HCT116 (cell line): ENCODE data around the gene ETV4.

Source experiments
- CTCF ChIP-seq, 3 experiments: fragments of 200-600 bp in 1 of 3; sonication (generic) in 1 of 3; IDR thresholded peaks in 2 of 3; conservative IDR thresholded peaks in 1 of 3; 2 replicates each; pipeline ENCODE4 v1.5.1; 2012 to 2017; ENCODE audit warnings: low read depth in 2 of 3, low read length in 2 of 3, antibody characterized with exemption in 1 of 3, borderline replicate concordance in 1 of 3, control low read depth in 1 of 3, mild to moderate bottlenecking in 1 of 3, mixed read lengths in 1 of 3, mixed run types in 1 of 3, moderate library complexity in 1 of 3; ENCODE audit not compliant: insufficient read depth in 1 of 3
- EZH2 ChIP-seq: fragments of 200-600 bp; sonication (generic); IDR thresholded peaks from 2 replicates; pipeline ENCODE4 v1.6.1; 2017; ENCODE audit warnings: antibody characterized with exemption, mixed run types
- EZH2phosphoT487 ChIP-seq: fragments of 200-600 bp; IDR thresholded peaks from 2 replicates; pipeline ENCODE4 v1.6.1; 2018; ENCODE audit warnings: antibody characterized with exemption, borderline replicate concordance
- POLR2A ChIP-seq: IDR thresholded peaks from 2 replicates; pipeline ENCODE4 v1.7.0; 2011; ENCODE audit warnings: borderline replicate concordance; ENCODE audit not compliant: insufficient read depth, insufficient read length; ENCODE audit errors: extremely low read depth
- POLR2AphosphoS5 ChIP-seq: IDR thresholded peaks from 2 replicates; pipeline ENCODE4 v1.6.1; 2011; ENCODE audit warnings: mild to moderate bottlenecking, low read depth, low read length, moderate library complexity
- SIN3A ChIP-seq: IDR thresholded peaks from 2 replicates; pipeline ENCODE4 v1.6.1; 2012; ENCODE audit warnings: low read depth
- SP1 ChIP-seq: IDR thresholded peaks from 2 replicates; pipeline ENCODE4 v1.6.1; 2012; ENCODE audit warnings: low read depth
- SRF ChIP-seq: IDR thresholded peaks from 2 replicates; pipeline ENCODE4 v1.6.1; 2012; ENCODE audit warnings: low read depth
- YY1 ChIP-seq: IDR thresholded peaks from 2 replicates; pipeline ENCODE4 v1.6.1; 2011; ENCODE audit warnings: low read length, low read depth, moderate library complexity, mild to moderate bottlenecking; ENCODE audit not compliant: insufficient replicate concordance; ENCODE audit errors: extremely low read depth

- TF ChIP-seq POLR2AphosphoS5: no peak
- no peak for TF ChIP-seq CTCF (IDR thresholded peaks at IDR 0.05 in 2 of 3, conservative IDR thresholded peaks at IDR 0.05 in 1 of 3; ENCODE audit: borderline replicate concordance in 1 of 3, insufficient read depth in 1 of 3, low read depth in 2 of 3, low read length in 2 of 3)
- TF ChIP-seq EZH2: no peak
- TF ChIP-seq SP1: no peak
- TF ChIP-seq SRF: no peak
- TF ChIP-seq POLR2A: no peak
- TF ChIP-seq YY1: no peak
- no peak for TF ChIP-seq SIN3A
- no peak for TF ChIP-seq EZH2phosphoT487
Observed at GRCh38 chr17:43532581-43532980, 13.6 kb downstream of the ETV4 start.
